HG03575 (cell line): ENCODE data around the gene LONRF3.
"Not testable (repeated sequence)": the region's sequence is repeated elsewhere in the genome, so short reads cannot be mapped to it uniquely, and the experiment has no call there.

Experiments used
- ATAC-seq: cut with Tn5 transposase; IDR thresholded peaks from one replicate; pipeline ENCODE4 v1.9.1; 2021; ENCODE audit not compliant: unreplicated experiment, insufficient number of reproducible peaks, low FRiP score; ENCODE audit errors: extremely low read depth

The LONRF3 gene

GRCh38 chrX:119027960-119028732 lies 53.7 kb downstream of the LONRF3 start:
- ATAC-seq: not testable (repeated sequence)

- no peak for ATAC-seq
Measured at GRCh38 chrX:119028733-119029330, 54.4 kb downstream of the LONRF3 start.

GRCh38 chrX:119029656-119030055 lies 55.2 kb downstream of the LONRF3 start:
- not testable (repeated sequence) for ATAC-seq

GRCh38 chrX:119030990-119031389 lies 56.6 kb downstream of the LONRF3 start:
- no peak for ATAC-seq

- ATAC-seq: no peak
Measured at GRCh38 chrX:119036107-119037029, 62.0 kb downstream of the LONRF3 start.

GRCh38 chrX:119040432-119040831 lies 66.0 kb downstream of the LONRF3 start:
- no peak for ATAC-seq

GRCh38 chrX:119041175-119041574 lies 66.8 kb downstream of the LONRF3 start:
- ATAC-seq: no peak

GRCh38 chrX:119042040-119042439 lies 67.6 kb downstream of the LONRF3 start:
- ATAC-seq: no peak

- ATAC-seq: no peak
Measured at GRCh38 chrX:119042996-119043395, 68.6 kb downstream of the LONRF3 start.

GRCh38 chrX:119045884-119046283 lies 71.5 kb downstream of the LONRF3 start:
- no peak for ATAC-seq

GRCh38 chrX:119055687-119056086 lies 81.3 kb downstream of the LONRF3 start:
- ATAC-seq: no peak

- ATAC-seq: no peak
Measured at GRCh38 chrX:119062750-119063374, 88.4 kb downstream of the LONRF3 start.

- no peak for ATAC-seq
Measured at GRCh38 chrX:119063428-119063827, 89.0 kb downstream of the LONRF3 start.

- ATAC-seq: no peak
Measured at GRCh38 chrX:119067023-119067739, 92.8 kb downstream of the LONRF3 start.
